NT2/D1 (cell line): ENCODE measurements around the gene AASDH.

ENCODE experiments used
- SUZ12 ChIP-seq: IDR thresholded peaks from 2 replicates; pipeline ENCODE4 v1.6.1; 2011; ENCODE audit not compliant: insufficient read length, insufficient read depth; ENCODE audit errors: extremely low read depth
- YY1 ChIP-seq: IDR thresholded peaks from 2 replicates; pipeline ENCODE4 v1.6.1; 2011; ENCODE audit not compliant: insufficient read length, insufficient read depth
- ZNF274 ChIP-seq: IDR thresholded peaks from 2 replicates; pipeline ENCODE4 v1.6.1; 2011; ENCODE audit warnings: mild to moderate bottlenecking, low read depth, low read length

DNA sequence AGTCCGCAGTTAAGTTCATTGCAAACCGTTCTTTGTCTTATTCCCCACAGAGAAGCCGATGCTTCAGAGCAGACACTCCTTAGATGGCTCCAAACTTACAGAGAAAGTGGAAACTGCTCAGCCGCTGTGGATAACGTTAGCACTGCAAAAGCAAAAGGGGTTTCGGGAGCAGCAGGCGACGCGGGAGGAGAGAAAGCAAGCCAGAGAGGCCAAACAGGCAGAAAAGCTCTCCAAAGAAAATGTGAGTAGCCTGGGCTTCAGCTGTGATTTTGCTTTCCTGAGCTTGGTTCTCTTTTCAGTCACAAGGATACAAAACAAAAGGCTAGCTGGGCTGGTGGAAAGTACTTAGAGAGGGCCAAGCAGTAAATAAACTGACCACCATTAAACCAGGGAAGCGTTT, 64.0 kb downstream of the AASDH start:
- TF ChIP-seq YY1 (no peak), SUZ12 (no peak), ZNF274 (no peak)
